OCI-LY1 (cell line): ENCODE data around the gene MYMK.

Source experiments
- CTCF ChIP-seq: fragments of 200-600 bp; sonication (generic), shearing (Covaris generic); IDR thresholded peaks from 2 replicates; pipeline ENCODE4 v1.5.1; 2017; ENCODE audit warnings: mild to moderate bottlenecking, antibody characterized with exemption, low read length, moderate library complexity, mixed read lengths
- EZH2 ChIP-seq: fragments of 200-600 bp; sonication (generic), shearing (Covaris generic); IDR thresholded peaks from 2 replicates; pipeline ENCODE4 v1.8.0; 2017; ENCODE audit warnings: borderline replicate concordance, mixed run types, mild to moderate bottlenecking, antibody characterized with exemption, low read length, moderate library complexity, mixed read lengths

GRCh38 chr9:133538176-133538575, 13.4 kb upstream of the MYMK start:
- TF ChIP-seq EZH2 (no peak), CTCF (no peak)
